AG04449 (cell line): Measurements from ENCODE around the gene OCEL1.
A peak's percentile ranks its signal among the peaks of the same experiment; 100 is the strongest.

Experiments used
- CTCF ChIA-PET: fragments of 350-600 bp; formaldehyde crosslinking; extraction: SDS; loops from one replicate; lab custom pipeline; 2021; ENCODE audit warnings: antibody characterized with exemption; lab: Yijun Ruan, JAX
- POLR2A ChIA-PET: fragments of 400-600, 350-600 bp; formaldehyde crosslinking; extraction: SDS; loops from one replicate; lab custom pipeline; 2020; ENCODE audit warnings: antibody characterized with exemption, inconsistent platforms; lab: Yijun Ruan, JAX
- DNase-seq: peaks from one replicate; pipeline ENCODE4 v3.0.0-alpha.2; 2010; ENCODE audit warnings: low read depth, low spot score
- H3K4me3 ChIP-seq: 2 replicates; pipeline ENCODE4 v1.5.1; 2011; ENCODE audit warnings: low read depth, mild to moderate bottlenecking, control low read depth, low read length
- TF ChIP-seq, protein P1 (sequence below): IDR thresholded peaks from one replicate; pipeline ENCODE4 v1.5.1; 2011; ENCODE audit warnings: mild to moderate bottlenecking, moderate library complexity, low read length, control low read depth, inconsistent platforms; ENCODE audit not compliant: insufficient read depth; ENCODE audit errors: missing control alignments

OCEL1 gene

DNA sequence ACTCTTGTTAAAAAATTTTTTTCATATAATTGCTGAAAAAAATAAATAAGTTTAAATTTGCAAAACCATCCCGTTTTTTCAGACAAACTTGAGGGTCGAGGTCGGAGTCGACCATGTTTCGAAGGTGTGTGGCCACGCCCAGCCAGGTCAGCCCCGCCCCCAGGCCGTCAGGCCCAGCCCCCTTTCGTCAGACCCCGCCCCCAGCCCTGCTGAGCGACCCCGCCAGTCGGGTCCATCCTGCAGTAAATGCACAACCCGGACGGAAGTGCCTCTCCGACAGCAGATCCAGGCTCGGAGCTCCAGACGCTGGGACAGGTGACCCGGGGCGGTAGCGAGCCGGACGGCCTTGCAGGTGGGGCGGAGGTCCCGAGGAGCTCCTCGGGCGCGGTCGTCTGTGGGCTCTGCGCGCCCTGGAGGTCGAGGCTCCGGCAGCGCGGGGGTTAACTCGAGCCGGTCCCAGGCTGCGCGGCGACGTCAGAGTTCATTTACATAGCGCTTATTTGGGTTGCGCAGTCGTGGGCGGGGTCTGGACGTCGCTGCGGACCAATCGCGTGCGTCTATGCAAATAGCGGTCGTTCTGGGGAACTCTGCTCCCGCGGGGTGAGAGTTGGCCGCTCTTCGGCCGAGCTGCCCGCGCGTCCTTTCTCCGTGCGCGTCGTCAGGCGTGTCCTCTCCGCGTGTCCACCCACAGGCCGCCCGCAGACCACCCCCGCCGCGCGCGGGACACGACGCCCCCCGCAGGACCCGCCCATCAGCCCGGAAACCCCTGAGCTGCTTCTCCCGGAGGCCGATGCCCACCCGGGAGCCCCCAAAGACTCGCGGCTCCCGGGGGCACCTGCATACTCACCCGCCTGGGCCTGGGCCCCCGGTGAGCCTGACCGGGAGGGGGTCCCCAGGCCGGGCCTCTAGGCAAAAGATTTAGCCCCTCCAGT lies at the start of gene OCEL1:
OCEL1 (plus strand) TSS at position 225 of the 932 bp plus-strand sequence; CDS start at position 247, 22 bp downstream.
- TF ChIP-seq, protein P1, sequence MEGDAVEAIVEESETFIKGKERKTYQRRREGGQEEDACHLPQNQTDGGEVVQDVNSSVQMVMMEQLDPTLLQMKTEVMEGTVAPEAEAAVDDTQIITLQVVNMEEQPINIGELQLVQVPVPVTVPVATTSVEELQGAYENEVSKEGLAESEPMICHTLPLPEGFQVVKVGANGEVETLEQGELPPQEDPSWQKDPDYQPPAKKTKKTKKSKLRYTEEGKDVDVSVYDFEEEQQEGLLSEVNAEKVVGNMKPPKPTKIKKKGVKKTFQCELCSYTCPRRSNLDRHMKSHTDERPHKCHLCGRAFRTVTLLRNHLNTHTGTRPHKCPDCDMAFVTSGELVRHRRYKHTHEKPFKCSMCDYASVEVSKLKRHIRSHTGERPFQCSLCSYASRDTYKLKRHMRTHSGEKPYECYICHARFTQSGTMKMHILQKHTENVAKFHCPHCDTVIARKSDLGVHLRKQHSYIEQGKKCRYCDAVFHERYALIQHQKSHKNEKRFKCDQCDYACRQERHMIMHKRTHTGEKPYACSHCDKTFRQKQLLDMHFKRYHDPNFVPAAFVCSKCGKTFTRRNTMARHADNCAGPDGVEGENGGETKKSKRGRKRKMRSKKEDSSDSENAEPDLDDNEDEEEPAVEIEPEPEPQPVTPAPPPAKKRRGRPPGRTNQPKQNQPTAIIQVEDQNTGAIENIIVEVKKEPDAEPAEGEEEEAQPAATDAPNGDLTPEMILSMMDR: no peak
- peak within 1 kb of the TSS; percentile 91 for H3K4me3 ChIP-seq
- DNase-seq: peak; percentile 74
- POLR2A ChIA-PET: interaction anchor here (1.0 to 2.3 kb wide), 5 partner anchors 8 to 17 kb away, joined by 4 to 17 read pairs (median 11); partner anchors contain the start of gene USE1
- CTCF ChIA-PET: interaction anchor here (0.9 to 2.7 kb wide), 8 partner anchors 8 to 57 kb away, joined by 3 to 25 read pairs (median 4); partner anchors contain the start of genes ANKLE1 and USE1

GRCh38 chr19:17178291-17178690 lies 47.7 kb upstream of the OCEL1 start:
- POLR2A ChIA-PET: no interaction called here
- no peak for DNase-seq
- H3K4me3 ChIP-seq: no peak overlapping the region

GRCh38 chr19:17180997-17181702 lies 44.9 kb upstream of the OCEL1 start:
- no peak overlapping the region for H3K4me3 ChIP-seq
- TF ChIP-seq, protein P1: no peak
- ChIA-PET CTCF (interaction anchor here (0.6 to 1.1 kb wide), 3 partner anchors 41 to 114 kb away, joined by 3 read pairs; no protein-coding TSS in a partner anchor), POLR2A (no interaction called here)
- DNase-seq: no peak

More at GRCh38 chr19:17178291-17178690, 47.7 kb upstream of the OCEL1 start:
- TF ChIP-seq, protein P1: no peak
- CTCF ChIA-PET: no interaction called here

DNA sequence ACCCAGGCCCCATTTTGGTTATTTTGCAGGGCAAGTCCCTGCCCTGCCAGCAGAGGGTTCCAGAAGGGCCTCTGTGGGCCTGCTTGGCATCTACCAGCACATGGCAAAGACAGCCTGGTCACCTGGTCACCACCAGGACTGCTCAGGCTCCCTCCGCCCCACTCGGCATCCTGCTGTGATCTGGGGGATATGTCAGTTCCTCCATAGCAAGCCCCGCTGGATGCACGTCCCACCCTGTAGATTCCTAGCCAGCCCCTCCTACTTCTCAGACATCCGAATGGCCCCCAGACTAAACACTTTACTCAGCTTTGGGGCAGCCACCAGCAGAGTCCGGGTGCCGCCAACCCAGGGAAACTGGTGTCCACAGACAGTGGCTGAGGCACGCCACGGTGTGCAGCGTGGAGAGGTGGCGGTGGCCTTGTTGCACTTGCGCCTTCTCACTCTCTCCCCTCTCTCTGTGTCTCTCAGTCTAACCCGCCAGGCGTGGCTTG lies 42.7 kb upstream of the OCEL1 start:
- DNase-seq: no peak
- TF ChIP-seq, protein P1: no peak
- H3K4me3 ChIP-seq: no peak overlapping the region
- ChIA-PET CTCF (interaction anchor here (0.9 to 2.3 kb wide), 6 partner anchors 9 to 103 kb away, joined by 3 to 10 read pairs (median 4); no protein-coding TSS in a partner anchor), POLR2A (no interaction called here)

GRCh38 chr19:17183858-17184321 lies 42.1 kb upstream of the OCEL1 start:
- POLR2A ChIA-PET: no interaction called here
- TF ChIP-seq, protein P1: no peak
- CTCF ChIA-PET: interaction anchor here (0.8 to 2.3 kb wide), 6 partner anchors 10 to 117 kb away, joined by 3 to 10 read pairs (median 4); no protein-coding TSS in a partner anchor
- no peak overlapping the region for H3K4me3 ChIP-seq
- DNase-seq: no peak
